Fibroblast of skin of right biceps (primary cell): ENCODE results near the gene PRPSAP2.

Experiments used
- DNase-seq: peaks from one replicate; pipeline ENCODE4 v3.0.0-alpha.2; 2013

Gene PRPSAP2

GRCh38 chr17:18964018-18964351, 106.1 kb downstream of the PRPSAP2 start:
- no peak for DNase-seq

- no peak for DNase-seq
Measured at GRCh38 chr17:18964550-18964949, 106.6 kb downstream of the PRPSAP2 start.

- no peak for DNase-seq
Measured at GRCh38 chr17:18965530-18966236, 107.8 kb downstream of the PRPSAP2 start.

GRCh38 chr17:18966831-18967624, 109.1 kb downstream of the PRPSAP2 start:
- peak; percentile 18 for DNase-seq

- no peak for DNase-seq
Measured at GRCh38 chr17:18967916-18968315, 110.0 kb downstream of the PRPSAP2 start.

- DNase-seq = no peak
Measured at GRCh38 chr17:18968345-18968744, 110.4 kb downstream of the PRPSAP2 start.

GRCh38 chr17:18968945-18969887, 111.3 kb downstream of the PRPSAP2 start:
- no peak for DNase-seq

GRCh38 chr17:18970582-18971480, 112.9 kb downstream of the PRPSAP2 start:
- no peak for DNase-seq

GRCh38 chr17:18971801-18972200, 113.9 kb downstream of the PRPSAP2 start:
- DNase-seq = no peak

- no peak for DNase-seq
Measured at GRCh38 chr17:18974407-18975149, 116.6 kb downstream of the PRPSAP2 start.

- no peak for DNase-seq
Measured at GRCh38 chr17:18975597-18975996, 117.7 kb downstream of the PRPSAP2 start.

GRCh38 chr17:18976201-18976600, 118.3 kb downstream of the PRPSAP2 start:
- no peak for DNase-seq

- DNase-seq = no peak
Measured at GRCh38 chr17:18977021-18977420, 119.1 kb downstream of the PRPSAP2 start.

GRCh38 chr17:18977646-18978045, 119.7 kb downstream of the PRPSAP2 start:
- DNase-seq = no peak

- no peak for DNase-seq
Measured at GRCh38 chr17:18978050-18978449, 120.1 kb downstream of the PRPSAP2 start.

- DNase-seq = no peak
Measured at GRCh38 chr17:18978655-18979054, 120.7 kb downstream of the PRPSAP2 start.
